Measurements from ENCODE around the gene WDR7. TPM values are rescaled to one million over a fixed set of nuclear protein-coding genes. Genes with fewer than 3 reads are reported as not detected.

Gene WDR7
- total RNA-seq, 1 experiment from 2014 or later = 20.9 TPM

DNA sequence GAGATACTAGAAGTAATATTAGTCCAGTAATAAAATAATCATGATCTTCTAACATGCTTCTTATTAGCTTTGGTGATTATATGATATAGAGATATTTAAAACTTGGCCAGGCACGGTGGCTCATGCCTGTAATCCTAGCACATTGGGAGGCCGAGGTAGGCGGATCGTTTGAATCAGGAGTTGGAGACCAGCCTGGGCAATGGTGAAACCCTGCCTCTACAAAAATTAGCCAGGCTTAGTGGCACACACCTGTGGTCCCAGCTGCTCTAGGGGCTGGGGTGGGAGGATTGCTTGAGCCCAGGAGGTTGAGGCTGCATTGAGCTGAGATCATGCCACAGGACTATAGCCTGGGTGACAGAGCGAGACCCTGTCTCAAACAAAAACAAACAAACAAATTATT is 87.0 kb downstream of the WDR7 start:
- no peak for DNase-seq
- H3K27ac ChIP-seq (ENCODE audit: low read length) = no peak overlapping the region
- no peak overlapping the region for H3K9ac ChIP-seq (ENCODE audit: low read length)
- no peak overlapping the region for H2AFZ ChIP-seq (ENCODE audit: low read length)
- H3K4me1 ChIP-seq (ENCODE audit: low read length) = no peaks in the 10 kb centered on the region
- H3K9me3 ChIP-seq (ENCODE audit: low read length) = no peaks in the 10 kb centered on the region
- H3K27me3 ChIP-seq (ENCODE audit: low read length) = no peaks in the 10 kb centered on the region; the same call in 1 of the 2 replicates
- H3K4me2 ChIP-seq (ENCODE audit: low read depth, low read length, poor library complexity, severe bottlenecking) = no peak overlapping the region
- H3K9me2 ChIP-seq (replicated peaks; ENCODE audit: insufficient read depth, low read length) = no peaks in the 10 kb centered on the region
- H3K79me2 ChIP-seq (ENCODE audit: low read length) = no peaks in the 10 kb centered on the region
- 0 out of 2 replicates have a peak, but pooled peaks cover 9% of the 10 kb centered on the region for H4K20me1 ChIP-seq (ENCODE audit: insufficient read depth, low read depth, low read length)
- no peak overlapping the region for H3K4me3 ChIP-seq (ENCODE audit: low read length)
- H3K36me3 ChIP-seq (ENCODE audit: insufficient read depth, low read length) = no peaks in the 10 kb centered on the region

DNA sequence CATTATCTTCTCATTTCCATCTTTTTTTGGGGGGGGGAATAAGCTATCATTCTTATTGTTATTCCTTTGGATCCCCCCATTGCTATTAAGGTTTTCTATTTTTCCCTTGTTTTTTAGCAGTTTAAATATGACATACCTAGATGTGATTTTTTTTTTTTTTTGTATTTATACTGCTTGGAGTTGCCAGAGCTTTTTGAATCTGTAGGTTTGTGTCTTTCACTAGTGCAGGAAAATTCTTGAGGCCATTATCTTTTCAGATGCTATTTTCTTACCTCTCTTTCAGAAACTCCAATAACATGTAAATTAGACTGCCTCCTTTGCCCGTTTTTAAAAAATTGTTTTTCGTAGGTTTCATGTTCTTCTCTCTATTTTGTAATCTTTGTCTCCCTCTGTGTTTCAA is 88.6 kb downstream of the WDR7 start:
- Histone ChIP-seq H3K4me1 (ENCODE audit: low read length) (no peaks in the 10 kb centered on the region), H3K36me3 (ENCODE audit: insufficient read depth, low read length) (no peaks in the 10 kb centered on the region), H3K79me2 (ENCODE audit: low read length) (no peaks in the 10 kb centered on the region), H3K9ac (ENCODE audit: low read length) (no peak overlapping the region), H2AFZ (ENCODE audit: low read length) (no peak overlapping the region), H4K20me1 (ENCODE audit: insufficient read depth, low read depth, low read length) (0 out of 2 replicates have a peak, but pooled peaks cover 11% of the 10 kb centered on the region), H3K9me2 (replicated peaks; ENCODE audit: insufficient read depth, low read length) (no peaks in the 10 kb centered on the region), H3K27me3 (ENCODE audit: low read length) (no peaks in the 10 kb centered on the region; the same call in 1 of the 2 replicates), H3K4me2 (ENCODE audit: low read depth, low read length, poor library complexity, severe bottlenecking) (no peak overlapping the region), H3K27ac (ENCODE audit: low read length) (no peak overlapping the region), H3K4me3 (ENCODE audit: low read length) (no peak overlapping the region), H3K9me3 (ENCODE audit: low read length) (no peaks in the 10 kb centered on the region)
- DNase-seq = no peak

DNA sequence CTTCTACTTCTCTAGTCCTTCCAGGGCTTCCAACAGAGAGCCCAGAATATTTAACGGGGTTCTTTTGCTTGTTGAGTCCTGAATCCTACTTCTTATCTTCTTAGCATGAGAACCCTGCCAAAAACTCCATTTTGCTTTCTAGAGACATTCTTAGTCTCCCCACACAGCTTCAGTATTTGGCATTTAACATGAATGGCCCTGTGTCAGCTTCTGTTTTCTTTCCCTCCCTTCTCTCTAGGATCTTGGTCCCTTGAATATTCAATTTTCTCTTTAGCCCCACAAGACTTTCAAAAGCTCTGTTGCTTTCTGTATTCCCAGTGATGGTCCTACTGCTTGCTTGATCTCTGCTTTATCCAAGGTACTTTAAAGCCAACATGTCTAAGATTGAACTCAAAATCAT is 89.5 kb downstream of the WDR7 start:
- DNase-seq = no peak
- Histone ChIP-seq H3K4me1 (ENCODE audit: low read length) (no peaks in the 10 kb centered on the region), H3K4me2 (ENCODE audit: low read depth, low read length, poor library complexity, severe bottlenecking) (no peak overlapping the region), H3K4me3 (ENCODE audit: low read length) (no peak overlapping the region), H3K9me2 (replicated peaks; ENCODE audit: insufficient read depth, low read length) (no peaks in the 10 kb centered on the region), H3K9me3 (ENCODE audit: low read length) (no peaks in the 10 kb centered on the region), H2AFZ (ENCODE audit: low read length) (no peak overlapping the region), H3K36me3 (ENCODE audit: insufficient read depth, low read length) (no peaks in the 10 kb centered on the region), H3K9ac (ENCODE audit: low read length) (no peak overlapping the region), H3K27ac (ENCODE audit: low read length) (no peak overlapping the region), H4K20me1 (ENCODE audit: insufficient read depth, low read depth, low read length) (0 out of 2 replicates have a peak, but pooled peaks cover 9% of the 10 kb centered on the region), H3K27me3 (ENCODE audit: low read length) (no peaks in the 10 kb centered on the region; the same call in 1 of the 2 replicates), H3K79me2 (ENCODE audit: low read length) (no peaks in the 10 kb centered on the region)

DNA sequence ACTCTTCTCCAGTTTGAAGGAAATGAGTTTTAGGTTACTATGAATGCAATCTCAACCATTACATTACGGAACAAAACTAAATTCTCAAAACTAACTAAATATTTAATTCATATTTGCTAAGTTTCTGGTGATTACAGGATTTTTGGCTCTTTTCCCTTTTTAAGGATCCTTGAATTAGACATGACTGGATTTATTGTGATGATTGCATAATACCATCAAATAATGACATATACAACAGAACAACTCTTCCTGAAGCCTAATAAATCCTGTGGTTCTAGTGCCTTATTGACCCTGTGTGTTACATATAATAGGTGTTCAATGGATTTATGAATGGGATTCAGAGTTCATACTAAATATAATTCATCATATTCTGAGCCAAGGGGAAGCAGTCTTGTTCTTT is 90.5 kb downstream of the WDR7 start:
- H3K4me1 ChIP-seq (ENCODE audit: low read length) = peaks cover 6% of the 10 kb centered on the region
- no peaks in the 10 kb centered on the region for H3K9me2 ChIP-seq (replicated peaks; ENCODE audit: insufficient read depth, low read length)

DNA sequence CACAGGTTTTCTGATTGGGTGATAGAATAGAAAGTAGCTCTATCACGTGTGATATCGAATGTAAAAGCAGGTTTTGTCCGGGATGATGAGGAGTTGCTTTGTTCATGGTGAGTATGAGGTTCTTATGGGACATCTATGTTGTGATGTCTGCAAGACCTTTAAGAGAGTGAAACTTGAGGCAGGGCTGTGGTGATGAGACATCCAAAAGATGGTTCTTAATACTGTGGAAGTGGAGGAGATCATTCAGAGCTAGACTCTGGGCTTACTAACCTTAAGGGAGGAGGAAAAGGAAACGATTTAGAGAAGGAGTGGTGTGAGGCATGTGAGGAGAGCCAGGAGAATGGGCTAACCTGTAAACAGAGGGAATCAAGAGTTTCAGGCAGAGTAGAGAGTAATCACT is 92.0 kb downstream of the WDR7 start:
- Histone ChIP-seq H3K36me3 (ENCODE audit: insufficient read depth, low read length) (no peaks in the 10 kb centered on the region), H3K4me1 (ENCODE audit: low read length) (peaks cover 13% of the 10 kb centered on the region), H3K9me3 (ENCODE audit: low read length) (no peaks in the 10 kb centered on the region), H3K27ac (ENCODE audit: low read length) (no peak overlapping the region), H3K4me3 (ENCODE audit: low read length) (no peak overlapping the region), H3K9me2 (replicated peaks; ENCODE audit: insufficient read depth, low read length) (no peaks in the 10 kb centered on the region), H3K27me3 (ENCODE audit: low read length) (no peaks in the 10 kb centered on the region; the same call in 1 of the 2 replicates), H4K20me1 (ENCODE audit: insufficient read depth, low read depth, low read length) (0 out of 2 replicates have a peak, but pooled peaks cover 9% of the 10 kb centered on the region), H3K4me2 (ENCODE audit: low read depth, low read length, poor library complexity, severe bottlenecking) (no peak overlapping the region), H2AFZ (ENCODE audit: low read length) (no peak overlapping the region), H3K79me2 (ENCODE audit: low read length) (no peaks in the 10 kb centered on the region), H3K9ac (ENCODE audit: low read length) (no peak overlapping the region)
- DNase-seq = no peak

More for the DNA sequence above, 90.5 kb downstream of the WDR7 start:
- no peak overlapping the region for H2AFZ ChIP-seq (ENCODE audit: low read length)
- H3K4me2 ChIP-seq (ENCODE audit: low read depth, low read length, poor library complexity, severe bottlenecking) = no peak overlapping the region
- no peaks in the 10 kb centered on the region; the same call in 1 of the 2 replicates for H3K27me3 ChIP-seq (ENCODE audit: low read length)
- no peak overlapping the region for H3K9ac ChIP-seq (ENCODE audit: low read length)
- DNase-seq = no peak
- H3K9me3 ChIP-seq (ENCODE audit: low read length) = no peaks in the 10 kb centered on the region
- H3K79me2 ChIP-seq (ENCODE audit: low read length) = no peaks in the 10 kb centered on the region
- H4K20me1 ChIP-seq (ENCODE audit: insufficient read depth, low read depth, low read length) = 0 out of 2 replicates have a peak, but pooled peaks cover 9% of the 10 kb centered on the region
- no peak overlapping the region for H3K27ac ChIP-seq (ENCODE audit: low read length)
- H3K4me3 ChIP-seq (ENCODE audit: low read length) = no peak overlapping the region
- no peaks in the 10 kb centered on the region for H3K36me3 ChIP-seq (ENCODE audit: insufficient read depth, low read length)

DNA sequence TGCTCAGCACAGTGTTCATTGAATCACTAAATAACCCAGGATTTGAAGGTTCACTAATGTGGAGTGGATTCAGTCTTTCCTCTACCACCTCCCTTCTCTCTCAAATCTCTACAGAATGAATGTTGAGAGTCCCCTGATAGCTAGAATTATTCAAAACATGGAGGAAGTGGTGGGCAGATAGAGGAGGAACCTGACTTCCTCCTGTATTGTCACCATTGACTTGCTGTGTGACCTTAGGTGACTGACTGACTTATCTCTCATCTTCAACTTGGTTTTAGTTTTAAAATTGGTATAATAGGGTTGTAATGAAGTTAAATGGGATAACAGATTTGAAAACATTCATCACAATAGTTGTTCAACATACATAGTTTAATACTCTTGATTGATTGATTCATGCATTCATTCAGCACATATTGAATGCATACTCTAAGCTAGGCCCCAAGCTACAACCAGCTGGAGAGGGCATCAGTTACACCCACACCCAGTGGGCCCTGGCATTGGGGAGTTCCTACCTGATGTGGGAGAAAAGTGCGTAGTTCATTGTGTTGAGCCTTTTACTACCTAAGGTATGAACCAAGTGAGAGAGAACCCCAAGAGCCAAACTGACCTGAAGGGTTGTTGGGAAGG is 96.0 kb downstream of the WDR7 start:
- no peak overlapping the region for H3K27ac ChIP-seq (ENCODE audit: low read length)
- no peaks in the 10 kb centered on the region for H3K36me3 ChIP-seq (ENCODE audit: insufficient read depth, low read length)
- no peak overlapping the region for H3K4me3 ChIP-seq (ENCODE audit: low read length)
- H3K9ac ChIP-seq (ENCODE audit: low read length) = no peak overlapping the region
- H3K9me3 ChIP-seq (ENCODE audit: low read length) = no peaks in the 10 kb centered on the region
- no peaks in the 10 kb centered on the region for H3K9me2 ChIP-seq (replicated peaks; ENCODE audit: insufficient read depth, low read length)
- H4K20me1 ChIP-seq (ENCODE audit: insufficient read depth, low read depth, low read length) = 0 out of 2 replicates have a peak, but pooled peaks cover 5% of the 10 kb centered on the region
- H3K4me2 ChIP-seq (ENCODE audit: low read depth, low read length, poor library complexity, severe bottlenecking) = peak overlapping the region; percentile 37
- H3K79me2 ChIP-seq (ENCODE audit: low read length) = no peaks in the 10 kb centered on the region
- H3K4me1 ChIP-seq (ENCODE audit: low read length) = peaks cover 13% of the 10 kb centered on the region
- H3K27me3 ChIP-seq (ENCODE audit: low read length) = no peaks in the 10 kb centered on the region
- no peak overlapping the region for H2AFZ ChIP-seq (ENCODE audit: low read length)
- DNase-seq = peak; percentile 59

DNA sequence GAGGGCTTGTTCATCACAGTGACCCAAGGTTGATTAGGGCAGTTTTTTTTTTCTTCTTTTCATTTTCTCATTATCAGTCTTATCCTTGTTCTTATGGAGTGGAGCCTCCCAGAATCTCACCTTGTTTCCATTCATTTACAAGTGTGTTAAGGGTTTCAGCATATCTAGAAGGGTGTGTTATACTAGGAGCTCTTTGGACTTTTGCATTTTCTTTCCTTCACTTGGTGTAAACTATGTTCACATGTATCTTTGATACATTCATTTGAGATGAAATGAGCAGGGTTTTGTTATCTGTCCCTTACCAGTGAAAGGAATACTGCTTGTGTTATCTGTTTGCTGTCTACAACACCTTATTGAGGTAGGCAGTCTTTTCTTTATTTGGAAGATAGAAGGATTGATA is 96.7 kb downstream of the WDR7 start:
- Histone ChIP-seq H3K36me3 (ENCODE audit: insufficient read depth, low read length) (no peaks in the 10 kb centered on the region), H3K4me3 (ENCODE audit: low read length) (no peak overlapping the region)
- DNase-seq = no peak

DNA sequence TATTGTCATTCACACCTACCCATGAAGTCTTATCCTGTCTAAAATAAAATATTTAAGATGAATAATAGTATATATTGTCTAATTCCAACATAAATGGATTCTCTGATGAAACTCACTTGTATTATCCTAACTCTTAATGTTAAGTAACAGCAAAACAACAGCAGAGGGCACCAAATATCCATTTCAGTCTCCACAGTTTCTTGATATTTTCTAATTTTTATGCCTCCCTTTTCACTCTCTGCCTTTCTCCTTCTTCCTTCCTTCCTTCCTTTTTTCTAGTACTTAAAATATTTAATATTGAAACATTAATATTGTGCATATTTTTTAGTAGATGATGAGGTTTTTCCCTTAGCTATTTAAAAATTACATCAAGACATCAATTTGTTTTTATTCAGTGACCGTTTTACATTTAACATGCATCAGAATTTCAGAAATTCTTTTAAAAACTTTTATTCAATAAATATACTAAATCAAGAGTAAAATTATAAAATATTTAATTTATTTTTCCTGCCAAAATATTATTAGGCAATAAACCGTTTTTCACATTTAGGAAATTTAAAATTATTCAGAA is 97.6 kb downstream of the WDR7 start:
- no peak overlapping the region for H3K9ac ChIP-seq (ENCODE audit: low read length)
- no peaks in the 10 kb centered on the region for H3K9me2 ChIP-seq (replicated peaks; ENCODE audit: insufficient read depth, low read length)
- H3K9me3 ChIP-seq (ENCODE audit: low read length) = no peaks in the 10 kb centered on the region
- H3K79me2 ChIP-seq (ENCODE audit: low read length) = no peaks in the 10 kb centered on the region
- 0 out of 2 replicates have a peak, but pooled peaks cover 5% of the 10 kb centered on the region for H4K20me1 ChIP-seq (ENCODE audit: insufficient read depth, low read depth, low read length)
- no peak overlapping the region for H3K4me3 ChIP-seq (ENCODE audit: low read length)
- H3K27me3 ChIP-seq (ENCODE audit: low read length) = no peaks in the 10 kb centered on the region
- no peaks in the 10 kb centered on the region for H3K36me3 ChIP-seq (ENCODE audit: insufficient read depth, low read length)
- H3K27ac ChIP-seq (ENCODE audit: low read length) = no peak overlapping the region
- peaks cover 13% of the 10 kb centered on the region for H3K4me1 ChIP-seq (ENCODE audit: low read length)
- no peak overlapping the region for H2AFZ ChIP-seq (ENCODE audit: low read length)
- no peak overlapping the region for H3K4me2 ChIP-seq (ENCODE audit: low read depth, low read length, poor library complexity, severe bottlenecking)
- peak; percentile 72 for DNase-seq

More for the DNA sequence above, 96.7 kb downstream of the WDR7 start:
- Histone ChIP-seq H3K4me1 (ENCODE audit: low read length) (peaks cover 13% of the 10 kb centered on the region), H3K27ac (ENCODE audit: low read length) (no peak overlapping the region), H3K4me2 (ENCODE audit: low read depth, low read length, poor library complexity, severe bottlenecking) (no peak overlapping the region), H3K9ac (ENCODE audit: low read length) (no peak overlapping the region), H3K27me3 (ENCODE audit: low read length) (no peaks in the 10 kb centered on the region), H3K9me3 (ENCODE audit: low read length) (no peaks in the 10 kb centered on the region), H2AFZ (ENCODE audit: low read length) (no peak overlapping the region), H3K79me2 (ENCODE audit: low read length) (no peaks in the 10 kb centered on the region), H4K20me1 (ENCODE audit: insufficient read depth, low read depth, low read length) (0 out of 2 replicates have a peak, but pooled peaks cover 5% of the 10 kb centered on the region), H3K9me2 (replicated peaks; ENCODE audit: insufficient read depth, low read length) (no peaks in the 10 kb centered on the region)

Data from Karpas-422 (cell line).